Lung (tissue), 12 donors: ENCODE data around the gene DIPK1C. TPM values are rescaled to one million over a fixed set of nuclear protein-coding genes. Genes with fewer than 3 reads are reported as not detected.

Experiments
- ATAC-seq: fragments of 200-7000 bp; cut with Tn5 transposase; one replicate; pipeline ENCODE4 v1.9.1; 2020; ENCODE audit warnings: moderate number of reproducible peaks; ENCODE audit not compliant: insufficient read depth, low FRiP score
- DNase-seq, 3 donors: peaks; one replicate each; pipeline ENCODE4 v3.0.0-alpha.2; 2013 to 2017
- H3K27ac ChIP-seq, 2 donors: one replicate each; pipeline ENCODE4 v1.5.1; 2013; ENCODE audit warnings: mild to moderate bottlenecking in 2 of 2, moderate library complexity in 2 of 2, control low read depth in 1 of 2, inconsistent platforms in 1 of 2, low read depth in 1 of 2, low read length in 1 of 2
- H3K27me3 ChIP-seq, 3 donors: one replicate each; pipeline ENCODE4 v1.5.1; 2013; ENCODE audit warnings: low read length in 2 of 3; ENCODE audit not compliant: control insufficient read depth in 3 of 3, insufficient read depth in 3 of 3
- H3K36me3 ChIP-seq, 4 donors: one replicate each; pipeline ENCODE4 v1.5.1; 2013; ENCODE audit warnings: low read length in 4 of 4, mild to moderate bottlenecking in 1 of 4, moderate library complexity in 1 of 4; ENCODE audit not compliant: control insufficient read depth in 4 of 4, insufficient read depth in 4 of 4
- H3K4me1 ChIP-seq, 5 donors: one replicate each; pipeline ENCODE4 v1.5.1; 2013; ENCODE audit warnings: low read length in 5 of 5, mild to moderate bottlenecking in 2 of 5, moderate library complexity in 1 of 5; ENCODE audit not compliant: control insufficient read depth in 5 of 5, insufficient read depth in 5 of 5
- H3K4me3 ChIP-seq: one replicate; pipeline ENCODE4 v1.5.1; 2013; ENCODE audit warnings: mild to moderate bottlenecking, control low read depth, moderate library complexity
- H3K9ac ChIP-seq, 2 donors: one replicate each; pipeline ENCODE4 v1.5.1; 2013; ENCODE audit warnings: low read length in 2 of 2, control low read depth in 1 of 2; ENCODE audit not compliant: insufficient read depth in 1 of 2
- H3K9me3 ChIP-seq, 4 donors: one replicate each; pipeline ENCODE4 v1.5.1; 2013; ENCODE audit warnings: low read length in 3 of 4, mild to moderate bottlenecking in 1 of 4, moderate library complexity in 1 of 4; ENCODE audit not compliant: control insufficient read depth in 4 of 4, insufficient read depth in 3 of 4
- CTCF ChIP-seq: IDR thresholded peaks from 2 replicates; pipeline ENCODE4 v1.5.1; 2012; ENCODE audit warnings: mild to moderate bottlenecking; ENCODE audit errors: control extremely low read depth, extremely low read depth
- WGBS, 2 donors: extraction: QIAGEN DNeasy Blood & Tissue Kit; methylation state at CpG; one replicate each; pipeline ENCODE4 v1.1.7; 2013; 5-methylcytosine and 5-hydroxymethylcytosine counted together
- polyA plus RNA-seq, 2 donors: library from polyadenylated mRNA; stranded (reverse); fragments of 200-250 nt; gene quantifications; one replicate each; pipeline ENCODE4 v1.2.1, GENCODE V29; 2013
- total RNA-seq, 2 donors: library from RNA; depleted of rRNA in 1 of 2; stranded (reverse); fragments of >200 nt in 1 of 2; gene quantifications; one replicate each; pipeline ENCODE4 v1.2.1, GENCODE V29; 2014 to 2021
- donor health status: control.
- donor health status: control.
- donor health status: Bipolar disorder and iron deficiency.
- donor health status: healthy.
- donor health status: DM: yes; HTN: yes; CAD: no.

Gene DIPK1C
- total and polyA plus RNA-seq, 4 donors: 0.02 TPM; not detected in 3

- ATAC-seq: no peak
- H3K9me3 ChIP-seq: no peaks in the 10 kb centered on the region
- DNase-seq: no peak
- no peak overlapping the region for H3K27ac ChIP-seq
- H3K9ac ChIP-seq: no peak overlapping the region
- 93 to 94% methylated on average over 8 of the region's 8 CpGs for WGBS, 2 donors
- no peak overlapping the region for H3K4me3 ChIP-seq
- no peaks in the 10 kb centered on the region for H3K36me3 ChIP-seq
- TF ChIP-seq CTCF: no peak
- peaks cover 0 to 12% (median 0%) of the 10 kb centered on the region in 5 donors for H3K4me1 ChIP-seq
- H3K27me3 ChIP-seq: no peaks in the 10 kb centered on the region
Observed at GRCh38 chr18:74488864-74489263, 31.8 kb upstream of the DIPK1C start.

GRCh38 chr18:74488354-74488753, 31.2 kb upstream of the DIPK1C start:
- H3K36me3 ChIP-seq: no peaks in the 10 kb centered on the region
- WGBS, 2 donors: 98% methylated on average over 8 of the region's 8 CpGs
- no peak overlapping the region for H3K27ac ChIP-seq
- no peak for TF ChIP-seq CTCF
- H3K9me3 ChIP-seq: no peaks in the 10 kb centered on the region
- no peak for ATAC-seq
- no peak overlapping the region for H3K9ac ChIP-seq
- no peak overlapping the region for H3K4me3 ChIP-seq
- DNase-seq: no peak
- H3K4me1 ChIP-seq: peaks cover 0 to 12% (median 0%) of the 10 kb centered on the region in 5 donors
- no peaks in the 10 kb centered on the region for H3K27me3 ChIP-seq

GRCh38 chr18:74486119-74486849, 29.2 kb upstream of the DIPK1C start:
- Histone ChIP-seq H3K4me3 (no peak overlapping the region), H3K4me1 (peaks cover 0 to 12% (median 0%) of the 10 kb centered on the region in 5 donors), H3K36me3 (no peaks in the 10 kb centered on the region), H3K27me3 (no peaks in the 10 kb centered on the region), H3K9ac (peak overlapping the region in 1 of 2 donors; percentile 6), H3K9me3 (no peaks in the 10 kb centered on the region), H3K27ac (no peak overlapping the region)
- no peak for TF ChIP-seq CTCF
- no peak for ATAC-seq
- DNase-seq: no peak
- WGBS, 2 donors: 82 to 90% methylated on average over 15 of the region's 15 CpGs
